ENCODE results near the gene SPTLC2. TPM values are rescaled to one million over a fixed set of nuclear protein-coding genes. Genes with fewer than 3 reads are reported as not detected.
"Not testable (repeated sequence)": the region's sequence is repeated elsewhere in the genome, so short reads cannot be mapped to it uniquely, and the experiment has no call there.

Gene SPTLC2
- total RNA-seq, 6 experiments from 2014 or later = 51.2 to 59.2 (median 52.3) TPM

DNA sequence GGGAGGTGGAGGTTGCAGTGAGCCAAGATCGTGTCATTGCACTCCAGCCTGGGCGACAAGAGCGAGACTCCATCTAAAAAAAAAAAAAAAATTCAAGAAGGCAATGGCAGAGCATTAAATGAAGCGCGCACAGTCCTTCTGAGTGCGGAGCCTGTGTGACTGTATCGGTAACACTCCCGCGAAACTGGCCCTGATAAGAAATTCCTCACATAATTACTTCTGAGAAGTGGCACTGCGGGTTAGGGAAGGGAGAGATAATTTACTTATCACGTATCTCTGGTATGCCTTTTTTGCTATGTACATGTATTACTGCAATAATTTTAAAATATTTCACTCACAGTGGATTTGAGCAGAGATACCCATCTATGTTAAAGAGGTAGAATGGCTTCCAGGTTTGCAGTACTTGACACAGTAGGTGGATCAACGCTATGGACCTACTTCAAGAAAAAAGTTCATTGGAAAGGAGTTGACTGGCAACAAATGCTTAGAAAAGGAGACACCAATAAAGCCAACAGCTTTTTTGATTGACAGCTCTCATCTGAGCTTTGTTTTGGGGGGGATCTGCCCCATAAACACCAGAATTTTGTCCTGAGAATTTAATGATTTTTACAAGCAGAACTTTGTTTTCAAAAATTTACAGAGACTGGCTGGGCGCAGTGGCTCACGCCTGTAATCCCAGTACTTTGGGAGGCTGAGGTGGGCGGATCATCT lies 29.2 kb upstream of the SPTLC2 start:
- DNase-seq = no peak
- H3K27ac Mint-ChIP-seq = no peak overlapping the region
- no peaks in the 10 kb centered on the region; the same call in 1 of the 2 replicates for H3K9me3 Mint-ChIP-seq
- TF ChIP-seq, protein P1, sequence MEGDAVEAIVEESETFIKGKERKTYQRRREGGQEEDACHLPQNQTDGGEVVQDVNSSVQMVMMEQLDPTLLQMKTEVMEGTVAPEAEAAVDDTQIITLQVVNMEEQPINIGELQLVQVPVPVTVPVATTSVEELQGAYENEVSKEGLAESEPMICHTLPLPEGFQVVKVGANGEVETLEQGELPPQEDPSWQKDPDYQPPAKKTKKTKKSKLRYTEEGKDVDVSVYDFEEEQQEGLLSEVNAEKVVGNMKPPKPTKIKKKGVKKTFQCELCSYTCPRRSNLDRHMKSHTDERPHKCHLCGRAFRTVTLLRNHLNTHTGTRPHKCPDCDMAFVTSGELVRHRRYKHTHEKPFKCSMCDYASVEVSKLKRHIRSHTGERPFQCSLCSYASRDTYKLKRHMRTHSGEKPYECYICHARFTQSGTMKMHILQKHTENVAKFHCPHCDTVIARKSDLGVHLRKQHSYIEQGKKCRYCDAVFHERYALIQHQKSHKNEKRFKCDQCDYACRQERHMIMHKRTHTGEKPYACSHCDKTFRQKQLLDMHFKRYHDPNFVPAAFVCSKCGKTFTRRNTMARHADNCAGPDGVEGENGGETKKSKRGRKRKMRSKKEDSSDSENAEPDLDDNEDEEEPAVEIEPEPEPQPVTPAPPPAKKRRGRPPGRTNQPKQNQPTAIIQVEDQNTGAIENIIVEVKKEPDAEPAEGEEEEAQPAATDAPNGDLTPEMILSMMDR (IDR thresholded peaks at IDR 0.05) = no peak
- H3K4me1 Mint-ChIP-seq (ENCODE audit: low read depth) = peaks cover 18% of the 10 kb centered on the region
- peaks cover 4% of the 10 kb centered on the region; the same call in 1 of the 2 replicates for H3K27me3 Mint-ChIP-seq (ENCODE audit: insufficient read depth)
- no peak overlapping the region for H3K4me3 Mint-ChIP-seq
- no peaks in the 10 kb centered on the region; the same call in 1 of the 2 replicates for H3K36me3 Mint-ChIP-seq (ENCODE audit: low read depth)

DNA sequence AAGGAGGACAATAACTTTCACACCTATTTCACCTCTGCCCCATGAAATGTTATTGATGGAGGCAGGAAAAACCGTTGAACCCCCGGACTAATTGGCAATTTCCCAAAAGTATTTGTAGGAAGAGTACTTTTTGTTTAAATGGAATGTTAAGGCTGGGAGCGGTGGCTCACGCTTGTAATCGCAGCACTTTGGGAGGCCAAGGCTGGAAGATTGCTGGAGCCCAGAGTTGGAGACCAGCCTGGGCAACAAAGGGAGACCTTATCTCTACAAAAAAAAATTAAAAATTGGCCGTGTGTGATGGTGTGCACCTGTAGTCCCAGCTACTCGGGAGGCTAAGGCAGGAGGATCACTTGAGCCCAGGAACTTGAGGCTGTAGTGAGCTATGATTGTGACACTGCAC lies 26.0 kb upstream of the SPTLC2 start:
- H3K4me3 Mint-ChIP-seq = peak overlapping the region; percentile 71
- TF ChIP-seq, protein P1 (IDR thresholded peaks at IDR 0.05) = no peak
- peaks cover 2% of the 10 kb centered on the region; the same call in 1 of the 2 replicates for H3K27me3 Mint-ChIP-seq (ENCODE audit: insufficient read depth)
- DNase-seq = no peak
- H3K9me3 Mint-ChIP-seq = no peaks in the 10 kb centered on the region; the same call in 1 of the 2 replicates
- H3K4me1 Mint-ChIP-seq (ENCODE audit: low read depth) = peaks cover 40% of the 10 kb centered on the region
- H3K36me3 Mint-ChIP-seq (ENCODE audit: low read depth) = no peaks in the 10 kb centered on the region; the same call in 1 of the 2 replicates
- peak overlapping the region; percentile 84 for H3K27ac Mint-ChIP-seq

DNA sequence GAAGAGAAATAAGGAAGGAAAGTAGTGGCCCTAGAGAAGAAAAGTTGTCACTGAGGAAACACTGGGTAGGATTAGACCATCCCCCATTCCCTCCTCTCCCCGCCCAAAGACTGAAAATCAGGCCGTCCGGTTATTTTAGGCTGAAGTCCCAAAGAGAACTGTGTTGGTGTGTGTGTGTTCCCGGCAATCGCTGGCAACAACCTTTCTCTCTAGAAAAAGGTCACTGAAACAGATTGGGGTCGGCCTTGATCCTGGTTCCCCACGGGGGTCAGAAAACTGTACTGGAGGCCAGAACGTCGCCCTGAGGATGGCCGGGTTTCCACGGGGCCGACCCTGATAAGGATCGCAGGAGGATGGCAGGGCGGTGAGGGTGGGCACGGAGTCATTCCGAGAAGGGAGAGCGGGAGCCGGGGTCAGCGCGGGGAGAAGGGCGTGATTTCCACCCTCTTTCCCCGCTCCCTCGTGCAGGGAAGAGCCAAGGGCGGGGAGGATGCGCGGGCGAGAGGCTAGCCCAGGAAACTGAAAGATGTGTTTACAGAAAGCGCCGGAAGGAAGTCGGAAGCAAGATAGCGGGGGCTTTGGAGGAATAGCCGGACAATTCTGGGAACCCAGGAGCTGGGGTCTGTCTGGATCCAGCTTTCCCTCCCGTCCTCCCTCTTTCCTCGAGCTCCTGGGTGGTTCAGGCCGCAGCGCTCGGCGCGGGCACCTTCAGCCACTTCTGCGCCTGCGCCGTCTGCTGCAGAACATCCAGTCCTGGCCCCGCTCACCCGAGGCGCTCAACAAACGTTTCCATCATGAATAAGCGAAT lies 25.3 kb upstream of the SPTLC2 start:
- TF ChIP-seq, protein P1 (IDR thresholded peaks at IDR 0.05) = no peak
- peaks cover 44% of the 10 kb centered on the region for H3K4me1 Mint-ChIP-seq (ENCODE audit: low read depth)
- H3K4me3 Mint-ChIP-seq = peak overlapping the region; percentile 71
- peak overlapping the region; percentile 84 for H3K27ac Mint-ChIP-seq
- no peaks in the 10 kb centered on the region; the same call in 1 of the 2 replicates for H3K9me3 Mint-ChIP-seq
- no peaks in the 10 kb centered on the region; the same call in 1 of the 2 replicates for H3K36me3 Mint-ChIP-seq (ENCODE audit: low read depth)
- H3K27me3 Mint-ChIP-seq (ENCODE audit: insufficient read depth) = peaks cover 2% of the 10 kb centered on the region; the same call in 1 of the 2 replicates
- peak; percentile 20 for DNase-seq

DNA sequence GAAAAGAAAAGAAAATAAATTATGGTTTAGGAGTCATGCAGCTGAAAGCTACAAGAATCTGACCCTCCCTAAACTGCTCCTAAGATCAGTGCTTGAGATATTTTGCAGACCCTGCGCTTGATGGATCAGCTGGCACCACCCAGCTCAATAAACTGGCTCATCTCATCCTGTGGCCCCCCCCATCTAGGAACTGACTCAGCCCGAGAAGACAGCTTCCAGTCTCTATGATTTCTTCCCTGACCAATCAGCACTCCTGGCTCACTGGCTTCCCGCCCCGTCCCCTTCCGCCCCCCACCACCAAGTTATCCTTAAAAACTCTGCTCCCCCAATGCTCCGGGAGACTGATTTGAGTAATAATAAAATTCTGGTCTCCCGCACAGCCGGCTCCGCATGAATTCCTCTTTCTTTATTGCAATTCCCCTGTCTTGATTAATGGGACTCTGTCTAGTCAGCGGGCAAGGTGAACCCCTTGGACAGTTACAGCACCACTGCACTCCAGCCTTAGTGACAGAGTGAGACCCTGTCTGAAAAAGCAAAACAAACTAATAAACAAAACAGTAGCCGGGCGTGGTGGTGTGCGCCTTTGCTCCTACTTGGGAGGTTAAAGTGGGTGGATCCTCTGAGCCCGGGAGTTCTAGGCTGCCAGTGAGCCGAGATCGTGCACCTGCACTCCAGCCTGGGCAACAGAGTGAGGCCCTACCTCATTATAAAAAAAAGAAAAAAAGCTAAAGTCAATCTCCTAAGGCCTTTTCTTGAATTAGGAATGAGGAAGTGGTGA lies 24.5 kb upstream of the SPTLC2 start:
- TF ChIP-seq, protein P1 (IDR thresholded peaks at IDR 0.05) = no peak
- H3K27me3 Mint-ChIP-seq (ENCODE audit: insufficient read depth) = peaks cover 2% of the 10 kb centered on the region; the same call in 1 of the 2 replicates
- H3K4me3 Mint-ChIP-seq = peak overlapping the region; percentile 71; the same call in 1 of the 2 replicates
- H3K36me3 Mint-ChIP-seq (ENCODE audit: low read depth) = no peaks in the 10 kb centered on the region; the same call in 1 of the 2 replicates
- H3K9me3 Mint-ChIP-seq = peaks cover 3% of the 10 kb centered on the region; the same call in 1 of the 2 replicates
- peaks cover 45% of the 10 kb centered on the region for H3K4me1 Mint-ChIP-seq (ENCODE audit: low read depth)
- no peak for DNase-seq
- H3K27ac Mint-ChIP-seq = peak overlapping the region; percentile 84

DNA sequence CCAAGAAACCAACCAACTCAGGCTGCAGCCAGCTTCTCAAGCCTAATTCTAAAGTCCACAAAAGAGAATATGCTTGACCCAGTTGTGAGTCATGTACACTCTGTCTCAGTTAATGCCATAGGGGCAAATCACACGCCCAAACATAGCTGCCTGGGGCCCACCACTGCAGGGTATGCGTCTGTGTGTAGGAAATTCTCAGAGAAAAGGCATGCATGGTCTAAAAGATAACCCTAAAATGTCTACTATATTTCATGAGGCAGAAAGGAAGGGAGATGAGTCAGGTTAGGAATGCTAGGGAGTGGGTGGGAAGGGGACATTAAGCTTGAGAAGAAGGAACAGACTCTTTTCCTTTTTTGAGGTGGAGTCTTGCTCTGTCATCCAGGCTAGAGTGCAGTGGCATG lies 22.3 kb upstream of the SPTLC2 start:
- DNase-seq = peak; percentile 96
- H3K4me3 Mint-ChIP-seq = peak overlapping the region; percentile 48
- peaks cover 45% of the 10 kb centered on the region for H3K4me1 Mint-ChIP-seq (ENCODE audit: low read depth)
- peaks cover 2% of the 10 kb centered on the region; the same call in 1 of the 2 replicates for H3K27me3 Mint-ChIP-seq (ENCODE audit: insufficient read depth)
- TF ChIP-seq, protein P1 (IDR thresholded peaks at IDR 0.05) = no peak
- H3K9me3 Mint-ChIP-seq = peaks cover 22% of the 10 kb centered on the region
- peaks cover 7% of the 10 kb centered on the region; the same call in 1 of the 2 replicates for H3K36me3 Mint-ChIP-seq (ENCODE audit: low read depth)
- H3K27ac Mint-ChIP-seq = peak overlapping the region; percentile 88

DNA sequence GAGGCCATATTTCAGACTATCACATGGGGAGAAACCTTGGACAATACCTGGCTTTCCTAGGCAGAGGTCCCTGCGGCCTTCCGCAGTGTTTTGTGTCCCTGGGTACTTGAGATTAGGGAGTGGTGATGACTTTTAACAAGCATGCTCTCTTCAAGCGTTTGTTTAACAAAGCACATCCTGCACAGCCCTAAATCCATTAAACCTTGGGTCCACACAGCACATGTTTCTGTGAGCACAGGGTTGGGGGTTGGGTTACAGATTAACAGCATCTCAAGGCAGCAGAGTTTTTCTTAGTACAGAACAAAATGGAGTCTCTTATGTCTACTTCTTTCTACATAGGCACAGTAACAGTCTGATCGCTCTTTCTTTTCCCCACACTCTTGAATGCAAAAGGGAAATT lies 19.4 kb upstream of the SPTLC2 start:
- H3K4me1 Mint-ChIP-seq (ENCODE audit: low read depth) = peaks cover 29% of the 10 kb centered on the region
- peaks cover 32% of the 10 kb centered on the region for H3K9me3 Mint-ChIP-seq
- H3K36me3 Mint-ChIP-seq (ENCODE audit: low read depth) = peaks cover 15% of the 10 kb centered on the region
- H3K4me3 Mint-ChIP-seq; H3K27me3 Mint-ChIP-seq (ENCODE audit: insufficient read depth); H3K27ac Mint-ChIP-seq; DNase-seq: not testable (repeated sequence)

DNA sequence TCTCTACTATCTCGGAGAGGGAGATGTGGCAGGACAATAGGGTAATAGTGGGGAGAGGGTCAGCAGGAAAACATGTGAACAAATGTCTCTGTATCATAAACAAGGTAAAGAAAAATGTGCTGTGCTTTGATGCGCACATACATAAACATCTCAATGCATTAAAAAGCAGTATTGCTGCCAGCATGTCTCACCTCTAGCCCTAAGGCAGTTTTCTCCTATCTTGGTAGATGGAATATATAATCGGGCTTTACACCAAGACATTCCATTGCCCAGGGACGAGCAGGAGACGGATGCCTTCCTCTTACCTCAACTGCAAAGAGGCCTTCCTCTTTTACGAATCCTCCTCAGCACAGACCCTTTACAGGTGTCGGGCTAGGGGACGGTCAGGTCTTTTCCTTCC lies 19.0 kb upstream of the SPTLC2 start:
- not testable (repeated sequence) for H3K27me3 Mint-ChIP-seq (ENCODE audit: insufficient read depth); H3K27ac Mint-ChIP-seq; DNase-seq; H3K4me3 Mint-ChIP-seq
- peaks cover 32% of the 10 kb centered on the region for H3K9me3 Mint-ChIP-seq
- H3K4me1 Mint-ChIP-seq (ENCODE audit: low read depth) = peaks cover 25% of the 10 kb centered on the region
- H3K36me3 Mint-ChIP-seq (ENCODE audit: low read depth) = peaks cover 15% of the 10 kb centered on the region
